ENCODE data around the gene C1orf141. TPM values are rescaled to one million over a fixed set of nuclear protein-coding genes. Genes with fewer than 3 reads are reported as not detected.

The C1orf141 gene
- not detected in 2 replicates for total RNA-seq

DNA sequence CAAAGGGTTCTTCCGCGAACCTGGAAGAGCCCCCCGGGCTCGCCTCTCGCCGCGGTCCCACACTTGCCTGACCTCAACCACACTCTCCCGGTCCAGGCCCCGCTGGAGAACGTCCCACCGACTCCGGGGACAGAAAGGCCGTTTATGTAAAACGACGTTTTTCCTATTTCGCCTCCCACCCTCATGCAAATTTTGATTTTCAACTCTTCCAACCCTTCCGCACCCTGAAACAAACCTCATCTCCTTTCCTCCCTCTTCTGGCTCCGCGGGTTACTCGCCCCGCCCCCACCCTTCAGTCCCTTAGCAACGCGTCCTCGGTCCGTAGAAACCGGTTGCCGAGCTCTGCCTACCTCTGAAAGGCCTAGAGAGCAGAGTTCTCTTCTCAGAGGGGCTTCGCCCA is at the start of gene C1orf141:
TSS of gene C1orf141 (minus strand) at position 276 of the 400 bp plus-strand sequence. CDS start 7,730 bp downstream, outside the sequence.

DNA sequence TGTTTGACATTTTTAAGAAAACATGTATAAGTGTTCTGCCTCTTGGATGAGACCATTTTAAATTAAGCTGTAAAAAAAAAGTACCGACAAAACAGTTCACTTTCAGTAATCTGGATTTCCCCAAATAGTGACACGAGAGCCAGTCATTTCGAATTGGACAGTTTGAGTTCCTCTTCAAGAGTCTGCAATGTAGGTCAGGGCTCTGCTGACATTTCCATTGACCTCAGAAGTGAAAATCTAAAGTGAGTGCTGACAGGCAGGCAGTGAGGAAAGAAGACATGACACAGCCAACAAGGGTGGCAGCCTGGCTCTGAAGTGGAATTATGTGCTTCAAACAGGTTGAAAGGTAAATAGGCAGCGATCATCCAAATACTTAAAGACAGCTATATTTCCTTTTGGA is 31.4 kb upstream of the C1orf141 start, which contains the start of gene IL23R:
TSS of gene IL23R (plus strand) at position 259 of the 400 bp plus-strand sequence. CDS start 1,667 bp downstream, outside the sequence.

DNA sequence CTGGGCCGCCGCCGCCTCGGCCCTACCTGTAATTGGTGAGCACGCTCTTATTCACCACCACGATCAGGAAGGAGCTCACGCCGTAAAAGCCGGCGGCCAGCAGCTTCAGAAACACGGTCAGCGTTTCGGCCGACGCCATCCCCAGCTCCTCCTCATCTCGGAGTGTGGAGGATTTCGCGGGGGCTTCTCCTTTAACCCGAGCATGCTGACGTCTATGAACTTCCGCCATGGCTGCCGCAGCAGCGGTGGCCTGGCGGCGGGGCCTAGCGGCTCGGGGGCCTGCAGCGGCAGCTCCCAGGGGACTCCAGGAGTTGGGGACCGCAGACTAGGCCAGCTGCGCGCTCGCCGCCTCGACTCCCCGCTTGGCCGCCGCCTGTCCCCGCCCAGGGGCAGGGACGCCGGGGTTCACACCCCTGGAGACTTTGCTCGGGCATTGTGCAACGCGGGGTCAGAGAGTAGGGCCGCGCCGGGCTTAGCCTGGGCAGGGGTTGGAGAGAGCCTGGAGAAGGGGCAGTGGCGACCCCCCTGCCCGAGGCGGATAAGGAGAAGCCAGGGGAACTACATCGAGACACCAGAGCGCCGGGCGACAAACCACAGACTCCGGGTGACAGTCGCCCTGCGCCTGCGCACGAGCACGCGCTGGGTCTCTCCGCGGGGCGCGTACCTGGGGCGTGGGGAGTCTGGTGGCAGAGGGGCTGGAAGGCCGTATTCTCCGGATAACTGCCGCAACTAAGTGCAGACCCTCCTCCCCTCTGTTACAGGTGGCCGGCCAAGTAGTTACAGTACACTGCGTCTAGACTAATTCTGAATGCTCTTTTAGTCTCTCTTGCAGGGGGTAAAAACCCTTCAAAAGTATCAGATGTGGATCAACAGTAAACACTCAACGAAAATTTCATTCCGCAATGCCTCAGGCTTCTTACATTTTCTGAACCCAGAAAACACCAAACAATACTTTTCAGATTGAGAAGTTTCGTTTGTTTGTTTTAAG is 80.7 kb downstream of the C1orf141 start, which contains the start of gene SLC35D1:
TSS of gene SLC35D1 (minus strand) at position 364 of the 988 bp plus-strand sequence. CDS start at position 229, 135 bp downstream.

Small RNA genes within 50 kb of the gene (small RNA-seq; reads per million reads assigned to genes)
- not detected for gene RF00322

Other genes with a start within 250 kb of the C1orf141 start
- 11.0 and 12.5 TPM in 2 replicates for gene DNAI4, start 210.1 kb downstream of the C1orf141 start, total RNA-seq
- 42.3 and 52.6 TPM in 2 replicates for gene MIER1, start 210.0 kb downstream of the C1orf141 start, total RNA-seq
- 17.1 and 18.5 TPM in 2 replicates for gene SLC35D1, start 80.8 kb downstream of the C1orf141 start, total RNA-seq
- 0.24 TPM in 1 of 2 replicates, not detected in the other for gene IL23R, start 31.5 kb upstream of the C1orf141 start, total RNA-seq
- gene IL12RB2, start 172.9 kb upstream of the C1orf141 start, total RNA-seq, result not detected in 2 replicates